Measurements from ENCODE around the gene BSN. TPM values are rescaled to one million over a fixed set of nuclear protein-coding genes. Genes with fewer than 3 reads are reported as not detected.

Gene BSN
- total RNA-seq, 1 experiment from 2014 or later = 0.14 TPM

GRCh38 chr3:49714728-49715550 lies 160.7 kb downstream of the BSN start:
- H3K27ac ChIP-seq = no peak overlapping the region
- no peaks in the 10 kb centered on the region for H3K9me3 ChIP-seq (replicated peaks)
- peaks cover 7% of the 10 kb centered on the region; the same call in 1 of the 2 replicates for H3K36me3 ChIP-seq
- no peak overlapping the region for H3K4me3 ChIP-seq
- H3K4me1 ChIP-seq = no peaks in the 10 kb centered on the region
- no peak for DNase-seq
- no peaks in the 10 kb centered on the region for H3K27me3 ChIP-seq

- no peak for DNase-seq
- H3K27me3 ChIP-seq = no peaks in the 10 kb centered on the region
These were observed 161.4 kb downstream of the BSN start for GRCh38 chr3:49715611-49716121.

DNA sequence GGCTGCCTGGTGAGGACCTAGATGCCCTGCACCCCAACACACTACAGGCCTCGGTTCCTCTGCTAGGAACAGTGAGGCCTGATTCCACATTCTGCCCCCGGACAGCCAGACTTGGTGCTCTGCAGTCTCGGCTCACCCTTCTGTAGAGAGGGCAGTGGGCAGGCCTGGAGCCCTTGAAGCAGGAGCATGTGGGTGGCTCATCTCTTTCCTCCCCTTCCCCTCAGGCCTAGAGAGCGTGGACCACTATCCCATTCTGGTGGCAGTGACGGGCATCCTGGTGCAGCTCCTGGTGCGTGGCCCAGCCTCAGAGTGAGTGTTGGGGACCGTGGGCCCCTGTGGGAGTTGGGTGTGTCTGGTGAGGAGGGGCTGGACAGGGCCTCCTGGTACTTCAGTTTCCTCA lies 161.9 kb downstream of the BSN start:
- Histone ChIP-seq H3K27me3 (no peaks in the 10 kb centered on the region), H3K27ac (no peak overlapping the region), H3K4me3 (no peak overlapping the region), H3K9me3 (replicated peaks) (no peaks in the 10 kb centered on the region), H3K36me3 (peaks cover 10% of the 10 kb centered on the region; the same call in 1 of the 2 replicates), H3K4me1 (no peaks in the 10 kb centered on the region)
- DNase-seq = no peak

More at GRCh38 chr3:49715611-49716121, 161.4 kb downstream of the BSN start:
- Histone ChIP-seq H3K9me3 (replicated peaks) (no peaks in the 10 kb centered on the region), H3K4me1 (no peaks in the 10 kb centered on the region), H3K4me3 (no peak overlapping the region), H3K36me3 (peaks cover 7% of the 10 kb centered on the region; the same call in 1 of the 2 replicates), H3K27ac (no peak overlapping the region)

DNA sequence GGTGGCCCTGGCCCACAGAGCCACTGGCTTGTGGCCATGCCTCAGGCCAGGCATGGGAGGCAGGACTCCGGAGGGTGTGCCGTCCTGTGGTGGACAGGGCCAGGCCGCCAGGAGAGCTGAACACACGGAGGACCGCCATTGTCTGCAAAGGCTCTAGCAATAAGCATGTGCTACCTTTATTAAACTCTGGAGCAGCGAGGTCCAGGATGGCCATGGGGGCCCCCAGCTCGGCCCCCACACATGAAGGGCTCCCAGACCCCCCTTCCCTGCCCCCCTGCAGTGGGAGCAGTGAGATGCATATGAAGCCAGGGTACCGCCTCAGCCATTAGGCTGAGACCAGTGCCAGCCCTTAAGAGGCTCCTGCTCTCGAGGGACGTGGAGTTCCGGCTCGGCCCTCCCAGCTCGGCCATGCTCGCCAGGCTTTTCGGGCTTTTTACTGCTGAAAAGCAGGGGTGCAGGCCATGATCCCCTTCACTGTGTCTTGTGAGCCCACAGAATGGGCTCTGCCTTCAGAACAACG lies 162.5 kb downstream of the BSN start:
- H3K4me3 ChIP-seq = no peak overlapping the region
- no peaks in the 10 kb centered on the region for H3K9me3 ChIP-seq (replicated peaks)
- no peak for DNase-seq
- H3K36me3 ChIP-seq = peaks cover 10% of the 10 kb centered on the region; the same call in 1 of the 2 replicates
- no peaks in the 10 kb centered on the region for H3K27me3 ChIP-seq
- no peaks in the 10 kb centered on the region for H3K4me1 ChIP-seq
- no peak overlapping the region for H3K27ac ChIP-seq

DNA sequence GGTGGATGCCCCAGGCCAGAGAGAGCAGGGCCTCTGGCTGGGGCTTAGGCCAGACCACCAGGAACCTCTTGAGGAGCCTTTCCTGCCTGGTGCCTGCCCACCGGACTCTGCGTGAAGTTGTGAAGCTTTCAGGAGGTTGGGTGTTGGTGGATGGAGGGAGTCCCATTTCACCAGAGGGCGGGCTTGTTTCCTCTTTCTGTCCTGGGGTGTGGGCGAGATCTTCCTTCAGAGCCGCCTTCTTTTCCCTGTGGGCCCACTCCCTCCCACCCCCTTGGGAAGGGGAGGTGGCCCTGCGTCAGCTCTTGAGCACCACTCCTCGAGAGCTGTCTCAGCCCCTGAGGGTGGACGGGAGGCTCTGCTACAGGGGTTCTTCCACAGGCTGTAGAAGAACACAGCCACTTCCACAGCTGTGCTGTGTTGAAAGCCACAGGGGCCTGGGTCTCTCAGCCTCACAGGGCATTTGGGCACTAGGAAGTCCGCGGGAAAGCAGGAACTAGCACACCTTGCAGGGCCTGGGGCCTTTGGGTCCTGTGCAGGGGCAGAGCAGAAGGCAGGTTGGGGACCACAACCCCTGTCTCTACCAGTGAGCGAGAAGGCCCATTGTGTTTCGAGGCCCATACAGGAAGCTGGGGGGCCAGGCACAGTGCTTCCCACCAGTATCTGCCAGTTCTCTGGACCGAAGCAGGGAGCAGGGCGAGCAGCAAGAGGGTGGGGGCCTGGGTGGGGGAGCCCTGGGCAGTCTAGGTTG lies 163.1 kb downstream of the BSN start:
- Histone ChIP-seq H3K9me3 (replicated peaks) (no peaks in the 10 kb centered on the region), H3K4me1 (no peaks in the 10 kb centered on the region), H3K27me3 (no peaks in the 10 kb centered on the region), H3K4me3 (no peak overlapping the region), H3K36me3 (peaks cover 10% of the 10 kb centered on the region; the same call in 1 of the 2 replicates), H3K27ac (no peak overlapping the region)
- DNase-seq = no peak

DNA sequence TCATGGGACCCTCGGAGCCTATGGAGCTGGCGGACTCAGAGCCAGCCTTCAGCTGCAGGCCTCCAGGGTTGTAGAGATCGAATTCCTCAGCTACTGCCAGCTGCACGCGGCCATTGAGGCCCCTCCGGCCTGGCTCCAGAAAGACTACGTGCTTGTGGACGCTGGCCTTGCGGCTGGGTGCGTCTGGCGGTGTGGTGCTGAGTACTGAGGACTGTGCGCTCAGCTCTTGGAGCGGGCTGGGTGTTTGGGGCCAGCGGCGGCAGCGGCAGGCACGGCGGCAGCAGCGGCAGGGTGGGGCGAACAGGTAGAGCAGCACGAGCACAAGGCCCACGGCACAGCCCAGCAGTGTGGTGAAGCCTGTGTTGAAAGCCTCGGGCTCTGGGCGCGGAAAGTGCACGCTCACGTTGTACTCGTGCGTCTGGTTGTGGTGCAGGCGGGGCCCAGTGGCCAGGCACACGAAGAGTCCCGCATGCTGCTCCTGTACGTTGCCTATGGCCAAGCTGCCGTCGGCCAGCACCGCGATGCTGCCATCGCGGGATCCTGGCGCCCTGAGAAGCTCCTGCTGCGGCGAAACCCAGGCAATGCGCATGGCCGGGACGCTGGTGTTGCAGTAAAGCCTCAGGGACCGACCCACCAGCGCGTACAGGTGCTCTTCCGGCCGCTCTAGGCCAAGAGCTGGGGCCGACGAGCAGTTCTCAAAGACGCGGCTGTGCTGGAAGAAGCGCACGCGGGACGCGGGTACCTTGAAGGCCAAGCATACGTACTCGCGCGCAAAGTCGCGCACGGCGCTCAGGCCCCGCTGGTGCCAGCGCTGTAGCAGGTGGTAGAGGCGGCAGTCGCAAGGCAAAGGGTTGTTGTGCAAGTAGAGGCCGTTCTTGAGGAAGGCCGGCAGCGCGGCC lies 163.9 kb downstream of the BSN start:
- Histone ChIP-seq H3K36me3 (peaks cover 10% of the 10 kb centered on the region; the same call in 1 of the 2 replicates), H3K27ac (no peak overlapping the region), H3K27me3 (no peaks in the 10 kb centered on the region), H3K4me3 (no peak overlapping the region), H3K4me1 (no peaks in the 10 kb centered on the region), H3K9me3 (replicated peaks) (no peaks in the 10 kb centered on the region)
- DNase-seq = no peak

GRCh38 chr3:49718858-49719213 lies 164.6 kb downstream of the BSN start:
- H3K4me3 ChIP-seq = no peak overlapping the region
- H3K4me1 ChIP-seq = no peaks in the 10 kb centered on the region
- DNase-seq = no peak
- no peaks in the 10 kb centered on the region for H3K9me3 ChIP-seq (replicated peaks)
- H3K27me3 ChIP-seq = no peaks in the 10 kb centered on the region
- peaks cover 10% of the 10 kb centered on the region; the same call in 1 of the 2 replicates for H3K36me3 ChIP-seq
- no peak overlapping the region for H3K27ac ChIP-seq

- Histone ChIP-seq H3K27me3 (no peaks in the 10 kb centered on the region), H3K9me3 (replicated peaks) (no peaks in the 10 kb centered on the region), H3K4me3 (no peak within 1 kb of the TSS), H3K36me3 (peaks cover 10% of the 10 kb centered on the region; the same call in 1 of the 2 replicates), H3K4me1 (no peaks in the 10 kb centered on the region), H3K27ac (no peak within 1 kb of the TSS)
- no peak for DNase-seq
These were observed 165.1 kb downstream of the BSN start, which contains the start of gene AMIGO3 for GRCh38 chr3:49719214-49719884. Gene AMIGO3 (minus strand): TSS chr3:49719684. CDS start chr3:49719465, 219 bp downstream.

Other genes with a start within 250 kb of the BSN start
- 10.5 and 10.6 TPM in 2 replicates for gene USP4, start 214.4 kb upstream of the BSN start, total RNA-seq (2014; rRNA removed; shearing (Covaris generic))
- gene GPX1, start 196.1 kb upstream of the BSN start, total RNA-seq (2014; rRNA removed; shearing (Covaris generic)) = 128 and 148 TPM in 2 replicates
- gene RHOA, start 142.5 kb upstream of the BSN start, total RNA-seq (2014; rRNA removed; shearing (Covaris generic)) = 321 and 323 TPM in 2 replicates
- gene TCTA, start 142.1 kb upstream of the BSN start, total RNA-seq (2014; rRNA removed; shearing (Covaris generic)) = 12.8 and 13.1 TPM in 2 replicates
- gene AMT, start 132.0 kb upstream of the BSN start, total RNA-seq (2014; rRNA removed; shearing (Covaris generic)) = 0.26 TPM in 1 of 2 replicates, not detected in the other
- 2.4 and 2.6 TPM in 2 replicates for gene NICN1, start 125.2 kb upstream of the BSN start, total RNA-seq (2014; rRNA removed; shearing (Covaris generic))
- 79.5 and 82.8 TPM in 2 replicates for gene DAG1, start 84.2 kb upstream of the BSN start, total RNA-seq (2014; rRNA removed; shearing (Covaris generic))
- 61.8 and 63.0 TPM in 2 replicates for gene APEH, start 119.9 kb downstream of the BSN start, total RNA-seq (2014; rRNA removed; shearing (Covaris generic))
- gene MST1, start 135.0 kb downstream of the BSN start, total RNA-seq (2014; rRNA removed; shearing (Covaris generic)) = 0.84 and 3.3 TPM in 2 replicates
- 12.0 and 12.3 TPM in 2 replicates for gene RNF123, start 135.1 kb downstream of the BSN start, total RNA-seq (2014; rRNA removed; shearing (Covaris generic))
- 3.9 and 4.2 TPM in 2 replicates for gene AMIGO3, start 165.2 kb downstream of the BSN start, total RNA-seq (2014; rRNA removed; shearing (Covaris generic))
- 12.9 and 14.6 TPM in 2 replicates for gene GMPPB, start 169.5 kb downstream of the BSN start, total RNA-seq (2014; rRNA removed; shearing (Covaris generic))
- gene IP6K1, start 232.1 kb downstream of the BSN start, total RNA-seq (2014; rRNA removed; shearing (Covaris generic)) = 28.7 and 30.3 TPM in 2 replicates
- not detected in 2 replicates for gene CDHR4, start 245.4 kb downstream of the BSN start, total RNA-seq (2014; rRNA removed; shearing (Covaris generic))
- gene INKA1, start 248.8 kb downstream of the BSN start, total RNA-seq (2014; rRNA removed; shearing (Covaris generic)) = 0.20 and 0.61 TPM in 2 replicates

Data from SJCRH30 (cell line).